Fibroblast of lung (primary cell): ENCODE data around the gene TXLNB. TPM values are rescaled to one million over a fixed set of nuclear protein-coding genes. Genes with fewer than 3 reads are reported as not detected.

Experiments
- DNase-seq, 2 donors: peaks; one replicate each; pipeline versions ENCODE4 v3.0.0 to v3.0.0-alpha.2; 2010; ENCODE audit warnings: low read depth in 2 of 2
- H2AFZ ChIP-seq: 2 replicates; pipeline ENCODE4 v1.5.1; 2012; ENCODE audit warnings: low read length, control low read depth, inconsistent platforms
- H3K27ac ChIP-seq: 2 replicates; pipeline ENCODE4 v1.5.1; 2011; ENCODE audit warnings: low read length, control low read depth; ENCODE audit not compliant: insufficient read depth
- H3K27me3 ChIP-seq: 2 replicates; pipeline ENCODE4 v1.5.1; 2011; ENCODE audit warnings: mild to moderate bottlenecking, low read length; ENCODE audit not compliant: control insufficient read depth, insufficient read depth
- H3K36me3 ChIP-seq: 2 replicates; pipeline ENCODE4 v1.5.1; 2011; ENCODE audit warnings: low read length; ENCODE audit not compliant: control insufficient read depth, insufficient read depth
- H3K4me1 ChIP-seq: 2 replicates; pipeline ENCODE4 v1.5.1; 2011; ENCODE audit warnings: low read length; ENCODE audit not compliant: control insufficient read depth, insufficient read depth; ENCODE audit errors: extremely low read depth
- H3K4me2 ChIP-seq: 2 replicates; pipeline ENCODE4 v1.5.1; 2011; ENCODE audit warnings: low read length, control low read depth; ENCODE audit not compliant: insufficient read depth; ENCODE audit errors: extremely low read depth
- H3K4me3 ChIP-seq, 4 experiments: fragments of 200-600 bp in 1 of 4; sonication (generic) in 1 of 4; replicated peaks in 1 of 4; 2 replicates each; pipeline ENCODE4 v1.5.1; 2011 to 2016; ENCODE audit warnings: low read length in 4 of 4, low read depth in 3 of 4, mild to moderate bottlenecking in 3 of 4, control low read depth in 2 of 4, inconsistent platforms in 1 of 4, mixed read lengths in 1 of 4; ENCODE audit not compliant: insufficient read depth in 1 of 4; ENCODE audit errors: control extremely low read depth in 1 of 4
- H3K79me2 ChIP-seq: 2 replicates; pipeline ENCODE4 v1.5.1; 2012; ENCODE audit warnings: mild to moderate bottlenecking, low read length, inconsistent platforms; ENCODE audit not compliant: control insufficient read depth, insufficient read depth
- H3K9ac ChIP-seq: 2 replicates; pipeline ENCODE4 v1.5.1; 2011; ENCODE audit warnings: mild to moderate bottlenecking, low read length, control low read depth; ENCODE audit not compliant: insufficient read depth
- H3K9me3 ChIP-seq: 2 replicates; pipeline ENCODE4 v1.5.1; 2012; ENCODE audit warnings: low read depth, low read length; ENCODE audit not compliant: control insufficient read depth, insufficient read depth
- H4K20me1 ChIP-seq: 2 replicates; pipeline ENCODE4 v1.5.1; 2011; ENCODE audit warnings: low read length; ENCODE audit not compliant: control insufficient read depth, insufficient read depth; ENCODE audit errors: extremely low read depth
- CTCF ChIP-seq, 2 donors: IDR thresholded peaks in 1 of 2; conservative IDR thresholded peaks in 1 of 2; 1 replicate in 1 of 2; 2 replicates in 1 of 2; pipeline ENCODE4 v1.5.1; 2011 to 2012; ENCODE audit warnings: low read length in 2 of 2, control low read depth in 1 of 2, inconsistent platforms in 1 of 2, low read depth in 1 of 2, mild to moderate bottlenecking in 1 of 2
- EZH2 ChIP-seq: IDR thresholded peaks from 2 replicates; pipeline ENCODE4 v1.5.1; 2012; ENCODE audit warnings: low read length, control low read depth, mild to moderate bottlenecking; ENCODE audit errors: missing control alignments
- polyA plus RNA-seq, 2 donors: library from polyadenylated mRNA; depleted of rRNA in 1 of 2; stranded (reverse) in 1 of 2; unstranded in 1 of 2; fragments of >200 nt; gene quantifications; 2 replicates each; pipeline ENCODE4 v1.2.1, GENCODE V29; 2011 to 2012; ENCODE audit warnings: missing spikeins in 1 of 2
- total RNA-seq: library from RNA; depleted of rRNA; stranded (reverse); fragments of >200 nt; gene quantifications from 2 replicates; pipeline ENCODE4 v1.2.1, GENCODE V29; 2014

The TXLNB gene
- total and polyA plus RNA-seq, 2 donors (not counting 1 experiment from before 2014, with no cell fraction given), result 0.15 to 1.2 TPM

GRCh38 chr6:139308936-139309603, 17.3 kb upstream of the TXLNB start:
- peak; percentile 78 to 82 for DNase-seq
- peak overlapping the region; percentile 33 for H2AFZ ChIP-seq

GRCh38 chr6:139308286-139308916, 16.6 kb upstream of the TXLNB start:
- no peak overlapping the region for H2AFZ ChIP-seq
- H3K36me3 ChIP-seq, result no peaks in the 10 kb centered on the region
- H4K20me1 ChIP-seq, result no peaks in the 10 kb centered on the region
- no peak overlapping the region for H3K4me3 ChIP-seq
- H3K9me3 ChIP-seq, result no peaks in the 10 kb centered on the region
- no peaks in the 10 kb centered on the region for H3K79me2 ChIP-seq
- no peak overlapping the region for H3K27ac ChIP-seq
- H3K4me2 ChIP-seq, result no peak overlapping the region
- no peak overlapping the region for H3K9ac ChIP-seq
- DNase-seq, result peak in 1 of 2 donors; percentile 58
- no peak for TF ChIP-seq CTCF (conservative IDR thresholded peaks at IDR 0.05 in 1 of 2, IDR thresholded peaks at IDR 0.05 in 1 of 2; ENCODE audit: low read depth in 1 of 2, low read length in 2 of 2)
- no peak for TF ChIP-seq EZH2
- peaks cover 6% of the 10 kb centered on the region for H3K4me1 ChIP-seq
- H3K27me3 ChIP-seq, result no peaks in the 10 kb centered on the region

More at GRCh38 chr6:139308936-139309603, 17.3 kb upstream of the TXLNB start:
- Histone ChIP-seq H3K4me1 (peaks cover 6% of the 10 kb centered on the region), H3K9me3 (no peaks in the 10 kb centered on the region), H3K4me3 (no peak overlapping the region), H3K79me2 (no peaks in the 10 kb centered on the region), H3K27ac (no peak overlapping the region), H3K36me3 (no peaks in the 10 kb centered on the region), H3K9ac (no peak overlapping the region), H3K4me2 (no peak overlapping the region), H3K27me3 (no peaks in the 10 kb centered on the region), H4K20me1 (no peaks in the 10 kb centered on the region)
- TF ChIP-seq EZH2 (no peak), CTCF (conservative IDR thresholded peaks at IDR 0.05 in 1 of 2, IDR thresholded peaks at IDR 0.05 in 1 of 2; ENCODE audit: low read depth in 1 of 2, low read length in 2 of 2) (peak in 1 of 2 donors; percentile 3)

DNA sequence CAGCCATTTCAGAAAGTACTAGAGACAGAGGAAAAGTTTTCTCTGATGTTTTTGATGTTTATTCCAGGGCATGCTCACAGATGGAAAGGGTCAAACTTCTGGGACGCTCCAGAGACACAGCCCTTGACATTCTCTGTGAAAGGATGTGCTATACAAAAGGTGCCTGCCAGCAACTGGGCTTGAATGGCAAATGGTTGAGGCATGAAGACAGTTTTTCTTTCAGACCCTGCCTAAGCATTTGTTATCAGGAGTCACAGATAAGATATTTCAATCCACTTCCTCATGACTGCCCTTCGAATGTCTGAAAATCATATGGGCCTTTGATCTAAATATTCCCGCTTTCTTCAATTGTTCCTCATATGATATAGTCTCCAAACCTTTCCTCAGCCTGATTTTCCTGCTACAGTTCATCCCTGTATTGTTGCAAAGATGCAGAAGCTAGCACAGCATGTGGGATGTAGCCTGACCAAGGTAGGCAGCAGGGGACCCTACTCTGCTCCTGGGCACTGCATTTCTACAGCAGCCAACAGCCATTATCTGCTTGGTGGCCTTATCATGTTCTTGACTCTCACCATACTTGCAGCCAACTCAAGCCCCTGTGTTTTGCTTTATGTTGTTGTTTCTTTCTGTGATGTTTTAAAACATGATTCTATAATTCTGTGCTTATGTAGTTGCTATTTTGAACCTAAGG, 14.6 kb upstream of the TXLNB start:
- Histone ChIP-seq H3K4me2 (no peak overlapping the region), H3K79me2 (no peaks in the 10 kb centered on the region), H3K36me3 (no peaks in the 10 kb centered on the region), H3K4me1 (peaks cover 6% of the 10 kb centered on the region), H3K27me3 (no peaks in the 10 kb centered on the region), H3K9ac (no peak overlapping the region), H3K4me3 (no peak overlapping the region), H3K27ac (no peak overlapping the region), H2AFZ (no peak overlapping the region), H4K20me1 (no peaks in the 10 kb centered on the region), H3K9me3 (no peaks in the 10 kb centered on the region)
- DNase-seq, result no peak
- TF ChIP-seq CTCF (conservative IDR thresholded peaks at IDR 0.05 in 1 of 2, IDR thresholded peaks at IDR 0.05 in 1 of 2; ENCODE audit: low read depth in 1 of 2, low read length in 2 of 2) (no peak), EZH2 (no peak)
